HepG2 (cell line): ENCODE measurements around the gene SNX2. TPM values are rescaled to one million over a fixed set of nuclear protein-coding genes. Genes with fewer than 3 reads are reported as not detected.

Source experiments
- ATAC-seq: fragments of 200-7000 bp; cut with Tn5 transposase; 3 replicates; pipeline ENCODE4 v1.9.1; 2020; ENCODE audit warnings: mild to moderate bottlenecking, moderate library complexity
- BruUV-seq: library from RNA; stranded (reverse); fragments of 400-500 nt; replicated peaks from 2 replicates; lab custom pipeline; 2021; lab: Mats Ljungman, UMichigan
- CTCF ChIA-PET: fragments of 300-600 bp; formaldehyde crosslinking; extraction: SDS; loops from one replicate; lab custom pipeline; 2021; ENCODE audit warnings: low total read pairs, inconsistent platforms, low intra/inter-chr PET ratio; lab: Yijun Ruan, JAX
- POLR2A ChIA-PET: fragments of 350-600 bp; sonication (Branson Sonifier 250); formaldehyde crosslinking; loops from one replicate; lab custom pipeline; 2020; ENCODE audit warnings: antibody characterized with exemption, inconsistent platforms; lab: Yijun Ruan, JAX
- DNase-seq: peaks from one replicate; pipeline ENCODE4 v3.0.0-alpha.2; 2015; ENCODE audit warnings: low spot score
- FAIRE-seq: peaks from 3 replicates; lab custom pipeline; 2011; peaks lifted over from hg19 to GRCh38; lab: Jason Lieb, UNC
- H2AFZ ChIP-seq: one replicate; pipeline ENCODE4 v1.6.1; 2011; ENCODE audit warnings: low read length, inconsistent platforms
- H3K27ac ChIP-seq: fragments of 300-600 bp; 3 replicates; pipeline ENCODE4 v1.8.0; 2011; ENCODE audit warnings: mixed run types, mild to moderate bottlenecking, mixed read lengths, low read length, inconsistent platforms; ENCODE audit not compliant: insufficient read depth; ENCODE audit errors: extremely low read length
- H3K27me3 ChIP-seq, 2 experiments: fragments of 200-600 bp in 1 of 2; 2 replicates in 1 of 2; 3 replicates in 1 of 2; pipeline versions ENCODE4 v1.6.0 to v1.8.0; 2011; ENCODE audit warnings: low read length in 2 of 2, mild to moderate bottlenecking in 2 of 2, moderate library complexity in 2 of 2, inconsistent platforms in 1 of 2; ENCODE audit not compliant: insufficient read depth in 2 of 2, control insufficient read depth in 1 of 2
- H3K36me3 ChIP-seq, 2 experiments: fragments of 200-600 bp in 1 of 2; replicated peaks in 1 of 2; 2 replicates in 1 of 2; 3 replicates in 1 of 2; pipeline versions ENCODE4 v1.5.1 to v1.8.0; 2011; ENCODE audit warnings: low read length in 2 of 2, inconsistent platforms in 1 of 2; ENCODE audit not compliant: insufficient read depth in 2 of 2, control insufficient read depth in 1 of 2
- H3K4me1 ChIP-seq: 2 replicates; pipeline ENCODE4 v1.5.1; 2012; ENCODE audit warnings: low read length, inconsistent platforms; ENCODE audit not compliant: insufficient read depth
- H3K4me2 ChIP-seq: 2 replicates; pipeline ENCODE4 v1.6.0; 2011; ENCODE audit warnings: low read depth, low read length, inconsistent platforms
- H3K4me3 ChIP-seq, 3 experiments: fragments of 200-600 bp in 1 of 3; sonication (generic), shearing (Covaris generic) in 1 of 3; replicated peaks in 1 of 3; 2 replicates each; pipeline ENCODE4 v1.5.1; 2011 to 2016; ENCODE audit warnings: low read length in 3 of 3, inconsistent platforms in 2 of 3, low read depth in 2 of 3, mild to moderate bottlenecking in 2 of 3, control low read depth in 1 of 3, mixed read lengths in 1 of 3; ENCODE audit not compliant: insufficient read depth in 1 of 3
- H3K79me2 ChIP-seq: one replicate; pipeline ENCODE4 v1.6.1; 2011; ENCODE audit warnings: low read length, inconsistent platforms; ENCODE audit not compliant: insufficient read depth
- H3K9ac ChIP-seq: 2 replicates; pipeline ENCODE4 v1.6.0; 2011; ENCODE audit warnings: mild to moderate bottlenecking, low read depth, low read length, inconsistent platforms; ENCODE audit not compliant: insufficient read depth
- H3K9me3 ChIP-seq: 2 replicates; pipeline ENCODE4 v1.5.1; 2012; ENCODE audit warnings: mild to moderate bottlenecking, low read length
- H4K20me1 ChIP-seq: 2 replicates; pipeline ENCODE4 v1.6.0; 2011; ENCODE audit warnings: inconsistent platforms, mild to moderate bottlenecking, low read length, moderate library complexity; ENCODE audit not compliant: insufficient read depth
- HIC2 ChIP-seq: sonication (generic); formaldehyde crosslinking; IDR thresholded peaks from 2 replicates; pipeline ENCODE4 v1.9.0; 2022; ENCODE audit warnings: low read depth, missing genetic modification reagents
- MAFK ChIP-seq, 2 experiments: IDR thresholded peaks in 1 of 2; conservative IDR thresholded peaks in 1 of 2; 2 replicates each; pipeline ENCODE4 v1.6.1; 2011; ENCODE audit warnings: improper control_type of control experiment in 2 of 2, low read length in 2 of 2
- ZNF678 ChIP-seq: sonication (generic); formaldehyde crosslinking; IDR thresholded peaks from 2 replicates; pipeline ENCODE4 v1.4.0; 2020; ENCODE audit warnings: mild to moderate bottlenecking, missing genetic modification reagents
- WGBS: methylation state at CpG from one replicate; pipeline ENCODE4 v1.1.6; 2017; ENCODE audit warnings: low lambda C conversion rate; 5-methylcytosine and 5-hydroxymethylcytosine counted together
- in situ Hi-C: cut with HindIII; loops from 2 replicates; pipeline ENCODE4 v1.10.0; 2017; ENCODE audit warnings: low pct_unique_long_range_greater_than_20kb; ENCODE audit not compliant: extremely low pct_ligation_motif_present
- intact Hi-C: fragments of 100-400 bp; cut with micrococcal nuclease; formaldehyde crosslinking; loops from one replicate; pipeline ENCODE4 v1.10.0; 2022; ENCODE audit not compliant: unreplicated experiment
- polyA plus RNA-seq, 8 experiments: library from polyadenylated mRNA; depleted of rRNA in 3 of 8; stranded (reverse) in 7 of 8; unstranded in 1 of 8; fragments of >200 nt; fragmentation: Illumina TruSeq in 4 of 8; extraction: Trizol in 4 of 8; gene quantifications; 2 replicates each; pipeline versions ENCODE4 v1.2.1 to v1.2.3, GENCODE V29; 2011 to 2016; ENCODE audit warnings: low read depth in 4 of 8, missing spikeins in 1 of 8, mixed read lengths in 1 of 8; ENCODE audit not compliant: insufficient read depth in 1 of 8
- total RNA-seq, 5 experiments: library from RNA; depleted of rRNA; stranded (reverse); fragments of >200 nt; fragmentation: Illumina TruSeq; extraction: Trizol; gene quantifications; 2 replicates each; pipeline ENCODE4 v1.2.3, GENCODE V29; 2016; ENCODE audit warnings: low read depth in 1 of 5
- TF ChIP-seq, protein P1 (sequence below): sonication (generic); formaldehyde crosslinking; IDR thresholded peaks from 2 replicates; pipeline ENCODE4 v1.4.0; 2020; ENCODE audit warnings: mild to moderate bottlenecking, missing genetic modification reagents, borderline replicate concordance

Gene SNX2
- total and polyA plus RNA-seq, 2 of the 13 experiments (the other 11 are each of a cell fraction or from before 2014, with no cell fraction given) = 26.4 to 78.8 TPM

DNA sequence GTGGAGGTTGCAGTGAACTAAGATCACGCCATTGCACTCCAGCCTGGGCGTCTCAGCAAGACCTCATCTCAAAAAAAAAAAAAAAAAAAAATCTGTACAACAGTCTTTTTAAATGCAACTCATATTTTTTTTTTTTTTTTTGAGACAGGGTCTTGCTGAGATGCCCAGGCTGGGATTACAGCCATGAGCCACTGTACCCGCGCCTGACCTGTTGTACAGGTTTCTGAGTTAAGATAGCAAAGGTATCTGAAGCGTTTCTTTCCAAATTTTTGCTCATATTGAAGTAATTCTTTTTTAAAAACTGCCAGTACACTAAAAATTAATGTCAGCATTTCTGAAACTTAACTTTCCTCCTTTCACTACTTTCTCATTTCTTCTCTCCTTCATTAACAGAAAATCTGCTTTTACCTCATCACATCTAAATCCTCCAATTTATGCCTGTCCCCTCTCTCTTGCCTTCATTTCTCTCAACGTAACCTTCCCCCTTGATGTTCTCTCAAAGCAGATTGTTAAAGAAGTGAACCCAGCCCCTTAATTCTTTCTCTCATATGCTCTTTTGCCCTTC lies 67.2 kb downstream of the SNX2 start:
- no peak for DNase-seq
- H3K9me3 ChIP-seq = no peaks in the 10 kb centered on the region
- no peak overlapping the region for H3K27ac ChIP-seq
- POLR2A ChIA-PET = no interaction called here
- no peaks in the 10 kb centered on the region for H4K20me1 ChIP-seq
- no peak for FAIRE-seq
- H3K4me2 ChIP-seq = no peak overlapping the region
- no peaks in the 10 kb centered on the region for H3K36me3 ChIP-seq
- H3K9ac ChIP-seq = no peak overlapping the region
- no TSS peak for BruUV-seq
- in situ Hi-C loops = no loop called here
- peaks cover 25% of the 10 kb centered on the region for H3K4me1 ChIP-seq
- no peak overlapping the region for H2AFZ ChIP-seq
- intact Hi-C loops = loop anchor here (10.0 kb wide), 2 partner anchors 137 to 673 kb away; partner anchors contain the start of gene CSNK1G3
- CTCF ChIA-PET = no interaction called here
- no peak for ATAC-seq
- 98% methylated on average over 6 of the region's 6 CpGs for WGBS
- TF ChIP-seq ZNF678 (CRISPR knock-in tag) = no peak
- peak in 1 of 2 experiments; percentile 36; a peak in 1 of 4 replicates for TF ChIP-seq MAFK (conservative IDR thresholded peaks at IDR 0.05 in 1 of 2, IDR thresholded peaks at IDR 0.05 in 1 of 2; ENCODE audit: low read length in 2 of 2)
- H3K4me3 ChIP-seq = no peak overlapping the region
- no peaks in the 10 kb centered on the region for H3K79me2 ChIP-seq
- no peaks in the 10 kb centered on the region; a peak in 1 of 5 replicates for H3K27me3 ChIP-seq

GRCh38 chr5:122844136-122844909 lies 69.4 kb downstream of the SNX2 start:
- Histone ChIP-seq H4K20me1 (no peaks in the 10 kb centered on the region), H3K36me3 (no peaks in the 10 kb centered on the region), H3K4me3 (peak overlapping the region; percentile 70 to 91 (median 79)), H3K9me3 (no peaks in the 10 kb centered on the region), H3K4me1 (peaks cover 47% of the 10 kb centered on the region), H3K4me2 (peak overlapping the region; percentile 92), H3K27ac (peak overlapping the region; percentile 96), H3K9ac (peak overlapping the region; percentile 84), H3K27me3 (no peaks in the 10 kb centered on the region; a peak in 1 of 5 replicates), H2AFZ (peak overlapping the region; percentile 76), H3K79me2 (no peaks in the 10 kb centered on the region)
- 32% methylated on average over 21 of the region's 22 CpGs for WGBS
- in situ Hi-C loops = no loop called here
- ATAC-seq (peak; percentile 14), DNase-seq (peak; percentile 42), FAIRE-seq (peak; percentile 74)
- ChIA-PET CTCF (no interaction called here), POLR2A (interaction anchor here (1.1 to 2.2 kb wide), 5 partner anchors 55 to 579 kb away, joined by 4 to 8 read pairs (median 4); partner anchors contain the start of genes CEP120 and SNX2)
- intact Hi-C loops = loop anchor here (10.0 kb wide), 2 partner anchors 140 to 670 kb away; partner anchors contain the start of gene CSNK1G3
- no TSS peak for BruUV-seq
- TF ChIP-seq, protein P1, sequence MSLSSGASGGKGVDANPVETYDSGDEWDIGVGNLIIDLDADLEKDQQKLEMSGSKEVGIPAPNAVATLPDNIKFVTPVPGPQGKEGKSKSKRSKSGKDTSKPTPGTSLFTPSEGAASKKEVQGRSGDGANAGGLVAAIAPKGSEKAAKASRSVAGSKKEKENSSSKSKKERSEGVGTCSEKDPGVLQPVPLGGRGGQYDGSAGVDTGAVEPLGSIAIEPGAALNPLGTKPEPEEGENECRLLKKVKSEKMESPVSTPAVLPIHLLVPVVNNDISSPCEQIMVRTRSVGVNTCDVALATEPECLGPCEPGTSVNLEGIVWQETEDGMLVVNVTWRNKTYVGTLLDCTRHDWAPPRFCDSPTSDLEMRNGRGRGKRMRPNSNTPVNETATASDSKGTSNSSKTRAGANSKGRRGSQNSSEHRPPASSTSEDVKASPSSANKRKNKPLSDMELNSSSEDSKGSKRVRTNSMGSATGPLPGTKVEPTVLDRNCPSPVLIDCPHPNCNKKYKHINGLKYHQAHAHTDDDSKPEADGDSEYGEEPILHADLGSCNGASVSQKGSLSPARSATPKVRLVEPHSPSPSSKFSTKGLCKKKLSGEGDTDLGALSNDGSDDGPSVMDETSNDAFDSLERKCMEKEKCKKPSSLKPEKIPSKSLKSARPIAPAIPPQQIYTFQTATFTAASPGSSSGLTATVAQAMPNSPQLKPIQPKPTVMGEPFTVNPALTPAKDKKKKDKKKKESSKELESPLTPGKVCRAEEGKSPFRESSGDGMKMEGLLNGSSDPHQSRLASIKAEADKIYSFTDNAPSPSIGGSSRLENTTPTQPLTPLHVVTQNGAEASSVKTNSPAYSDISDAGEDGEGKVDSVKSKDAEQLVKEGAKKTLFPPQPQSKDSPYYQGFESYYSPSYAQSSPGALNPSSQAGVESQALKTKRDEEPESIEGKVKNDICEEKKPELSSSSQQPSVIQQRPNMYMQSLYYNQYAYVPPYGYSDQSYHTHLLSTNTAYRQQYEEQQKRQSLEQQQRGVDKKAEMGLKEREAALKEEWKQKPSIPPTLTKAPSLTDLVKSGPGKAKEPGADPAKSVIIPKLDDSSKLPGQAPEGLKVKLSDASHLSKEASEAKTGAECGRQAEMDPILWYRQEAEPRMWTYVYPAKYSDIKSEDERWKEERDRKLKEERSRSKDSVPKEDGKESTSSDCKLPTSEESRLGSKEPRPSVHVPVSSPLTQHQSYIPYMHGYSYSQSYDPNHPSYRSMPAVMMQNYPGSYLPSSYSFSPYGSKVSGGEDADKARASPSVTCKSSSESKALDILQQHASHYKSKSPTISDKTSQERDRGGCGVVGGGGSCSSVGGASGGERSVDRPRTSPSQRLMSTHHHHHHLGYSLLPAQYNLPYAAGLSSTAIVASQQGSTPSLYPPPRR (CRISPR knock-in tag) = no peak
- TF ChIP-seq HIC2 (CRISPR knock-in tag) = no peak
